HG03139 (cell line): ENCODE results near the gene TANK.
"Not testable (repeated sequence)": the region's sequence is repeated elsewhere in the genome, so short reads cannot be mapped to it uniquely, and the experiment has no call there.

Source experiments
- ATAC-seq: cut with Tn5 transposase; IDR thresholded peaks from one replicate; pipeline ENCODE4 v1.9.1; 2021; ENCODE audit not compliant: unreplicated experiment

TANK gene

DNA sequence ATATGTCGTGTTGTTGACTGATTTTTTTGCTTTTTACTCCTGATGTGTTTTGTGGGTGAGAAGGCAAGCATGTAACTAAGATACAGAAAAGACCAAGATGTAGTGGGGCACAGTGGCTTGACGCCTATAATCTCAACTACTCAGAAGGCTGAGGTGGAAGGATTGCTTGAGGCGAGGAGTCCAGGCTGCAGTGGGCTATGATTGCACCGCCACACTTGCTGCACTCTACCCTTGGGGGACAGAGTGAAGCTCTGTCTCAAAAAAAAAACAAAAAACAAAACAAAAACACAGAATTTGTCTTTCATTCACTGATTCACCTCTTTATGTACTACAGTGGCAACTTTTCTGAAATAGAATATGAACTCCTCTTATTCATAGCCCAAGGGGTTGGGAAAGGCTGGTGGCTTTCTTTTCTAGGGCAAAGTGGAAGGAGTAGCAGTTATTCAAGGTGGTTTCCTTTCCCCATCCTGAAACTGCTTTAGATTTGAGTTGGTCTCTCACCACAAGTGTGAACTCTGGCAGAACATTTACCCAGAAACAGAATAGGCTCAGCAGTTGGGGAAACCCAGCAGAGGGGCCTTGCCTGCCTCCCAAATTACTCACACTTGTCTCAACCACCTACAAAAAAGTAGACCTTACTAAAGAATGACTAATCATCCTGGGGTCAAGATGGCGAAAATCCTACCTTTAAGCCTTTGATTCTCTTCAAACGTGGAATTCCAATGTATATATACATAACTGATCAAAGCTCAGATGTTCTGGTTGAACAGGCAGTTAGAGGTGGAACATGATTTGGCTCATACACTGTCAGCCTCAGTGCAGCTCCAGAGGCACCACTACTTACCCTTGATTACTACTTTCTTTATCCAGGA, 6.5 kb downstream of the TANK start:
- ATAC-seq = peak; percentile 77

GRCh38 chr2:161169335-161169734, 9.1 kb downstream of the TANK start:
- no peak for ATAC-seq

GRCh38 chr2:161170377-161170776, 10.1 kb downstream of the TANK start:
- no peak for ATAC-seq

DNA sequence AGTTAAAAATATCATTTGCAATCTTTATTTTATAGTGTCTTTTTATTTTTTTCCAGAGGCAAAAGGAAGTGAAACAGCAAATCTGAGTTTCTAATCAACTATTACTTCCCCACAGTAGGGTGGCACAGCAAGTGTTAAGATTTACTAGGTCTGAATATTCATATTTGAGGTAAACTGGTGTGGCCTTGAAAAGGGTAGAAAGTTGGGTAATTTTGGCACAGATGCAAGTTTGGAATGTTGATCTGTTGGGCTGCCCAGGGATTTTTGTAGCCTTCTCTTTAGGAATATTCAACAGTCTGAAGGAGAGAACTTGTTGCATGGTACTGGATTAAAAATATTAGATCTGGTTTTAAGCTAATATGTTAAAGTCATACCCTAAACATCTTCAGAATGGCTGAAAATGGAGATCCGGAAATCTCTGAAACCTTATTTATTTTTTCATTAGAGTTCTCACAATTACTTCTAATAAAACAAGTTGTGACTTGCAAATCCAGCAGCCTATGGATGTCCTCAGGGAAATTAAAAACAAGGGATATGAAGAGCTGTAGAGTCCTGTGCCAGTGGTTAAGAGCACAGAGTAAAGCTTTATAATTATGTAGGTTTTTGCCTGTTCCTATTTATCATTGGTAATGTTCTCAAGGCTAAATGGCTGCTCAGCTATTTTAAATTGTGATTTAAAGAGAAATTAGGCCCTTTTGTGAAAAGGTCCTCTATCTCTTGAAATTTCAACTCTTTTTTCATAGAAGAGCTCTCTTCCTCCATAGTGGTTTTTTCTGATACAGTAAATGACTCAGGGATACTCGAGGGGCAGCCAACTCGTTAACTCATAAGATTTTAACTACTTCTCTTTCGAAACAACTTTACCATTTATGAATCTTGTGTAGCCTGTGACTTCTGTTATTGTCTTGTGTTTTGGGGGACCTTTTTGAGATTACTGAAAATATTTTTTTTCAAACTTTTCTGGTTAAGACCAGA, 11.0 kb downstream of the TANK start:
- no peak for ATAC-seq

DNA sequence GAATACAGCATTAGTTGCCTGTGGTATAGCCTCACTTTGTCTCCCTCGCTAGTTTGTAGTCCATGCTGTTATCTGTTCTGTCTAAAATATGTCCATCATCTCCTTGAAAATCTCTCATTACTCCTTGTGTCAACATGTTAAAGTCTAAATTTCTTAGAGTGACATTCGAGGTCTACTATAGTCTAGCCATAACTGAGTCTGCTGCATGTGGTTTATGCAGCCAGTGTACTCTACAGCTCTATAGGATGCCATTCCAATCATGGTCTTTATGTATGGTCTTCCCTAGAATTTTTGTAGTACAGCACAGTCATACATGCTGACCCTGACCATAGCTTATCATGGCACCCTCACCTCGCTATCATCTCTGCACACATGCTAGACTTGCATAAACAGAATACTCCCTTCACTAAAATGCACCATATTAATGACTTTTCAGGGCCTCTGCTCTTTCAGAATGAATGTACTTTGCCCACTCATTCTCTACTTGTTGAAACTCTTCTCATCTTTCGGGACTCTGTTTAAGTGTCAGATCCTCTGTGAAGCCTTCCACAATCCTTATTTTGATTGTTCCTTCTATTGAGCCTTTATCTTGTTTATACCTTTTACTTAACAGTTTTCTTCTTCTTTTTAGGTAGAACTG, 12.8 kb downstream of the TANK start:
- no peak for ATAC-seq

GRCh38 chr2:161173541-161174194, 13.4 kb downstream of the TANK start:
- ATAC-seq = no peak

DNA sequence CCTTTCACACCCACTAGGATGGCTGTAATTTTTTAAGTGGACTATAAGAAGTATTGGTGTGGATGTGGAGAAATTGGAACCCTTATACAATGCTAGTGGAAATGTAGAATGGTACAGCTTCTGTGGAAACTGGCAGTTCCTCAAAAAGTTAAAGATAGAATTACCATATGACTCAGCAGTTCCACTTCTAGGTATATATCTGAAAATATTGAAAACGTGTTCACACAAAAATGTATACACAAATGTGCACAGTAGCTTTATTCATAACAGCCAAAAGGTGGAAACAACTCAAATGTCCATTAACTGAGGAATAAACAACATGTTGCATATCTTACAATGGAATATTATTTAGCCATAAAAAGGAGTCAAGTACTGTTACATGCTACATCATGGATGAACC, 17.7 kb downstream of the TANK start:
- peak; percentile 47 for ATAC-seq

- ATAC-seq = no peak
These were observed 18.5 kb downstream of the TANK start for GRCh38 chr2:161178756-161179155.

- no peak for ATAC-seq
These were observed 29.8 kb downstream of the TANK start for GRCh38 chr2:161190050-161190449.

DNA sequence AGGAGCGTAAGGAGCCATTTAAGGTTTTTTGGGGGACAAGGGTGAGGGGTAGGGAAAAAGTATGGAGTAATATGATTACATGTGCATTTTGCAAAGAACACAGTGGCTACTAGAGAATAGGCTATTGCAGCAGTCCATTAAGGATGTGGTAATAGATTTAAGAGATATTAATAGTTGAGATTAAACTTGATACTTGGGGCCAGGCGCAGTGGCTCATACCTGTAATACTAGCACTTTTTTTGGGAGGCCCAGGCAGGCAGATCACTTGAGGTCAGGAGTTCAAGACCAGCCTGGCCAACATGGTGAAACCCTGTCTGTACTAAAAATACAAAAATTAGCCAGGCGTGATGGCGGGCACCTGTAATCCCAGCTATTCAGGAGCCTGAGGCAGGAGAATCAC, 35.4 kb downstream of the TANK start:
- not testable (repeated sequence) for ATAC-seq

DNA sequence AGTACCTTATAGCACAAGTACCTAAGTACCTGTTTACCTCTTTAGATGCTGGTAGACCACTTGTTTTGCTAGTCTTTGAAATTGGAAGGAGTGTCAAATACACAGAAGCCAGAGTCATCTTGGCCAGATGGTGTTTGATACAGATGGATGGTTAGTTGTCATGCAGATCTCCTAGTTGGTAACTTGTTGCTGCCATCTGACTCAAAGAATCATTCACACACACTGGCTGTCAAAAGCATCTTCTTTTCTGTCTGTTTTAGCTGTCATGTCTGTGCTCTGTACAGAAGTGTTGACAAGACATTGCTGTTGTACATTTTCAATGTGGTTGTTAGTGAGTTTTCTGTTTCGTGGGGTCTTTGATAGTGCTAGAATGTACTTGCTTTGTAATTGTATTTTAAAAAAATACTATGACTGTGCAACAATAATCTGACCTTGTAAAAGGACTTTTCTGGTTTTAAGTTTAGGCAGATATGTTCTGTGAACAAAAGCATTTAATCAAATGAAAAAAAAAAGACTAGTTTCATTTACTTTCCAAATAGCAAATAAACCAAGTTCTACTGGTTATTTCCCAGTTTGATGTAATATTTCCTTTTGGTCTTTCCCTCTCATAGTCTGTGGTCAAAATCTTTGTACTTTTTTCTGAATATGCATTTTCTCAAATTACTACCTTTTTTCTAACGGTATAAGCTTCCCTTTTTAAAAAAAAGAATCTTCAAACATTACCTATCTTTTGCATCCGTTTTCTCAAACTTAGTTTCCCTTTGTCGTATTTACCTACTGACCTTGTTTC, 39.9 kb downstream of the TANK start:
- peak; percentile 72 for ATAC-seq

- no peak for ATAC-seq
These were observed 44.6 kb downstream of the TANK start for GRCh38 chr2:161204846-161205245.

DNA sequence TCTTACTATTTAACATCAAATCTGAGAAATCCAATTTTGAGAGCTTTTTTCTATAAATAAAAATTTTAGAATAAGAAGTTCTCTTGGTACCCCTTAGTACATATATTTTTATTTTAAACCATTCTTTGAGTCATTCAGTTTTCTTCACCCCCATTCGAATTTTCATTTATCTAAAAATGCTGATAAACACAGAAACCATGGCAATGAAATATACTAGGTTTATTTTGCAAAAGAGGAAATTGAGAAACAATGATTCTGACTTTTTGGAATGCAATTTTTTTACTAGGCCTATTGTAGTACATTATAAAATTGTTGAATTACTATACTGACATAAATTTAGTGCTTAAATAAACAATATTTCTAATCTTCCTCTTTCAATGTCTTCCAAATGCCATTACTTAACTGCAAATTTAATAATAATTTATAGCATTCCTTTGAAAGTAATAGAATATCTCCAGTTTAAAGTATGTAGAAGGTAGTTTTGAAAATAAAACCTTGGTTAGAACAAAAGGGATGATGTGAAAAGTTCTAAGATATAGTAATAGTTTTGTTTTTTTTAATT, 46.3 kb downstream of the TANK start:
- ATAC-seq = no peak

DNA sequence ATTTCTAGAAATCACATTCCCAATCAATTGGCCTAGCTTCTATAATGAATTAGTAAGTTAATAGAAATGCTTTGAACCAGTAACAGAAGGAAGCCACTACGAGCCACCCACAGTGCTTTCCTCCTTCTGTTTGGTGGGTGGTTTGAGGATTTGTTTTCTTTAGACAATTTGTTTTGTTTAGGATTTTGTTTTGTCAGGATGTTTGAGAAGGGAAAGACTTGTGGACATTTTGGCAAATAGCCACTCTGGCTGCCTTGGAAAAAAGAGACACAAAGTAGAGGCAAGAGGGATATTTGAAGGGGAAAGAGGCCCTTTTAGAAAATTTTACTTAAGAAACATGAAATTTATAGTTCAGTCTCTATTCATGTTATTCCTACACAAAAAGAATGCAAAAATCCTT, 47.7 kb downstream of the TANK start:
- no peak for ATAC-seq

DNA sequence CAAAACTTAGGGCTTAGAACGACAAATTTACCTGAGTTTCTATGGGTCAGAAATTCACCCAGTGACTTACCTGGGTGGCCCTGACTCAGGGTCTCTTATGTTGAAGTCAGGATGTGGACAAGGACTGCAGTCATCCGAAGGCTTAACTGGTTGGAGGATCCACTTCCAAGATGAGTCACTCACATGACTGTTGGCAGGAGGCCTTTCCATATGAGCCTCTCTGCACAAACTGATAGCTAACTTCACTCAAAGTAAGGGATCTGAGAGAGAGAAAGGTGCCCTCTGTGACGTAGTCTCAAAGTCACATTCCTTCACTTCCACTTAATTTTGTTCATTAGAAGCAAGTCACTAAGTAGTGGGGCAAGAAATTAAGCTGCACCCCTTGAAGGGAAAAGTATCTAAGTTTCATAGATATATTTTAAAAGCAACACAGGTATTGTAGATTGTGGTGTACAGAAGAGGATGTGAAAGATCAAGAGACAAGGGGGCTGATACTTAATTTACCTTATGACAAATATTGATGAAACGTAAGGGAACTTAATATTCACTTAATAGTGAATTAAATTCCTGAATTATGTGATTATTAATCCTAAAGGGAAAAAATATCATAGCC, 48.4 kb downstream of the TANK start:
- no peak for ATAC-seq

- no peak for ATAC-seq
These were observed 49.7 kb downstream of the TANK start for GRCh38 chr2:161209902-161210301.

- no peak for ATAC-seq
These were observed 57.5 kb downstream of the TANK start for GRCh38 chr2:161217597-161218185.

- ATAC-seq = no peak
These were observed 59.0 kb downstream of the TANK start for GRCh38 chr2:161219211-161219610.
